ENCODE measurements around the gene POFUT2.

POFUT2 gene

GRCh38 chr21:45219517-45219916 lies 68.2 kb downstream of the POFUT2 start:
- no peak for DNase-seq

GRCh38 chr21:45217010-45217409 lies 70.7 kb downstream of the POFUT2 start:
- DNase-seq: no peak

GRCh38 chr21:45215213-45215612 lies 72.5 kb downstream of the POFUT2 start:
- DNase-seq: no peak
